Keratinocyte (primary cell): ENCODE measurements around the gene UGCG.

Source experiments
- EZH2 ChIP-seq: IDR thresholded peaks from one replicate; pipeline ENCODE4 v1.6.1; 2012; ENCODE audit warnings: inconsistent platforms, mild to moderate bottlenecking, low read length, moderate library complexity
- TF ChIP-seq, protein P1 (sequence below), 3 experiments: IDR thresholded peaks in 1 of 3; conservative IDR thresholded peaks in 1 of 3; optimal IDR thresholded peaks in 1 of 3; 2 replicates in 2 of 3; 3 replicates in 1 of 3; pipeline versions ENCODE3 to v1.5.1; 2011; ENCODE audit warnings: low read length in 3 of 3, mild to moderate bottlenecking in 3 of 3, moderate library complexity in 2 of 3, control low read depth in 1 of 3, inconsistent platforms in 1 of 3; ENCODE audit not compliant: insufficient read depth in 2 of 3; ENCODE audit errors: extremely low read depth in 1 of 3

DNA sequence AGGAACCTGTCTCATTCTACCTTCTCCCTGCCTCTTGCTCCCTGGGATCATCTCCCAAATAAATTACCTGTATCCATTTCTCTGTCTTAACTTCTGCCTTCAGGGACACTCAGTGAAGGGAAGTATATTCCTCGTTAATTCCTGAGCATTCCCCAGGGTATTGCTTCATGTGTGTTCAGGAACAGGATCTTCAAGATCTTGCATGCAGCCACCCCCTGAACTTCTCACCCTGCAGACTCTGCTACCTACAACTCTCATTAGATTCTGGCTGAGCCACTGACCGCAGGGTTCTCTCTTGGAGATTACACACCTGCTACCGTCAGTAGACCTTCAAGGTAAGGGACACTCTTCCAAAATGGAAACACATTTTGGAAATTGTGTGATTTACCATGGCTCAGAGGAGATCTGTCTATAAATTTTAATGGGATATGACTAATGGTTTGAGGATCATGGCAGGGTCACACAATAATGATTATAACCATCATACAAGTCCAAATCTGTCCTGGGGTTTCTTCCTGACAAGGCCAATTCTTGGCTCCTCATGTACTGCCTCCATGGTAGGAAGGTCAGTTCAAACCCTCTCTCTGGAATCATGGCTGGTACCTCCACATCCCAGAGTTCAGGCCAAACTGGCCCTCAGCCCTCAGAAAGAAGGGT lies 38.9 kb upstream of the UGCG start:
- TF ChIP-seq, protein P1, sequence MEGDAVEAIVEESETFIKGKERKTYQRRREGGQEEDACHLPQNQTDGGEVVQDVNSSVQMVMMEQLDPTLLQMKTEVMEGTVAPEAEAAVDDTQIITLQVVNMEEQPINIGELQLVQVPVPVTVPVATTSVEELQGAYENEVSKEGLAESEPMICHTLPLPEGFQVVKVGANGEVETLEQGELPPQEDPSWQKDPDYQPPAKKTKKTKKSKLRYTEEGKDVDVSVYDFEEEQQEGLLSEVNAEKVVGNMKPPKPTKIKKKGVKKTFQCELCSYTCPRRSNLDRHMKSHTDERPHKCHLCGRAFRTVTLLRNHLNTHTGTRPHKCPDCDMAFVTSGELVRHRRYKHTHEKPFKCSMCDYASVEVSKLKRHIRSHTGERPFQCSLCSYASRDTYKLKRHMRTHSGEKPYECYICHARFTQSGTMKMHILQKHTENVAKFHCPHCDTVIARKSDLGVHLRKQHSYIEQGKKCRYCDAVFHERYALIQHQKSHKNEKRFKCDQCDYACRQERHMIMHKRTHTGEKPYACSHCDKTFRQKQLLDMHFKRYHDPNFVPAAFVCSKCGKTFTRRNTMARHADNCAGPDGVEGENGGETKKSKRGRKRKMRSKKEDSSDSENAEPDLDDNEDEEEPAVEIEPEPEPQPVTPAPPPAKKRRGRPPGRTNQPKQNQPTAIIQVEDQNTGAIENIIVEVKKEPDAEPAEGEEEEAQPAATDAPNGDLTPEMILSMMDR (optimal IDR thresholded peaks at IDR 0.05 in 1 of 3, IDR thresholded peaks at IDR 0.05 in 1 of 3, conservative IDR thresholded peaks at IDR 0.05 in 1 of 3; ENCODE audit: extremely low read depth in 1 of 3, insufficient read depth in 2 of 3, low read length in 3 of 3): no peak
- no peak for TF ChIP-seq EZH2
